Cardiac muscle cell (in vitro differentiated cells and primary cell): Measurements from ENCODE around the gene SSBP3. TPM values are rescaled to one million over a fixed set of nuclear protein-coding genes. Genes with fewer than 3 reads are reported as not detected.
A peak's percentile ranks its signal among the peaks of the same experiment; 100 is the strongest.

Experiments
- DNase-seq, 2 donors: peaks; one replicate each; pipeline versions ENCODE4 v3.0.0 to v3.0.0-alpha.2; 2010 to 2017; ENCODE audit warnings: low read depth in 1 of 2, low spot score in 1 of 2
- H3K27ac ChIP-seq: fragments of 200-600 bp; sonication (generic); 2 replicates; pipeline ENCODE4 v1.5.1; 2016
- H3K27me3 ChIP-seq: fragments of 200-600 bp; sonication (generic); 2 replicates; pipeline ENCODE4 v1.6.0; 2016; ENCODE audit warnings: control low read depth
- H3K36me3 ChIP-seq: fragments of 200-600 bp; sonication (generic); 2 replicates; pipeline ENCODE4 v1.5.1; 2016; ENCODE audit warnings: control low read depth
- H3K4me1 ChIP-seq: fragments of 200-600 bp; sonication (generic); 2 replicates; pipeline ENCODE4 v1.8.1; 2017; ENCODE audit warnings: low read depth, mild to moderate bottlenecking, mixed run types
- H3K4me3 ChIP-seq: fragments of 200-600 bp; sonication (generic); 2 replicates; pipeline ENCODE4 v1.5.1; 2016; ENCODE audit warnings: mild to moderate bottlenecking
- H3K9me3 ChIP-seq: fragments of 200-600 bp; sonication (generic); 2 replicates; pipeline ENCODE4 v1.5.1; 2017; ENCODE audit warnings: low read depth, mild to moderate bottlenecking, control low read depth
- CTCF ChIP-seq: IDR thresholded peaks from 2 replicates; pipeline ENCODE4 v1.5.1; 2012; ENCODE audit warnings: low read depth, mild to moderate bottlenecking, low read length
- polyA plus RNA-seq: library from polyadenylated mRNA; unstranded; fragments of >200 nt; fragmentation: Nextera tagmentation; extraction: Ambion mirVana; gene quantifications from 2 replicates; pipeline ENCODE4 v1.2.1, GENCODE V29; 2016
- total RNA-seq: library from RNA; depleted of rRNA; stranded (reverse); fragments of >200 nt; gene quantifications from 2 replicates; pipeline ENCODE4 v1.2.3, GENCODE V29; 2016

The SSBP3 gene
- total and polyA plus RNA-seq, 2 experiments from 2014 or later = 40.2 to 81.0 TPM

DNA sequence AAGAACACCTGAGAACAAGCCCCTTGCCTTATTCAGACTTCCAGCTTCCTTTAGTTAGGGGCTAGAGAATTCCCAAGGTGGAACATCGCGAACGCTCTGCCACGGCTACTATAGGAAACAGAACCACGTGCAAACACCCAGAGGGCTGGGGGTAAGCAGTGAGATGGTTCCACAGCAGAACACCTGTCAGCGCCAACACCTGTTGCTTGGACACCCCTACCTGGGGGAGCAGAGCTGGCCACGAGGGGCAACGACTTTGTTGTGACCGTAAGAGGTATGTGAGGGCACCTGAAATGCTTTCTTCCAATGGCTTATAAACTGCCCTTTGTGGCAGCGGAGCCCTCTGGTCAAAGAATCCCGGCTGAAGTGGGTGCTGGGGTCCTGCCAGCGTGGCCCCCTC lies 155.5 kb downstream of the SSBP3 start:
- H3K4me1 ChIP-seq = peaks cover 10% of the 10 kb centered on the region
- no peak overlapping the region for H3K4me3 ChIP-seq
- TF ChIP-seq CTCF = no peak
- no peaks in the 10 kb centered on the region for H3K9me3 ChIP-seq
- no peak for DNase-seq
- peaks cover 3% of the 10 kb centered on the region for H3K36me3 ChIP-seq
- H3K27ac ChIP-seq = no peak overlapping the region
- no peaks in the 10 kb centered on the region for H3K27me3 ChIP-seq

GRCh38 chr1:54249819-54250435 lies 156.3 kb downstream of the SSBP3 start:
- H3K9me3 ChIP-seq = no peaks in the 10 kb centered on the region
- TF ChIP-seq CTCF = no peak
- H3K27ac ChIP-seq = no peak overlapping the region
- DNase-seq = peak in 1 of 2 donors; percentile 72
- H3K4me1 ChIP-seq = peaks cover 12% of the 10 kb centered on the region
- no peak overlapping the region for H3K4me3 ChIP-seq
- peaks cover 3% of the 10 kb centered on the region for H3K36me3 ChIP-seq
- no peaks in the 10 kb centered on the region for H3K27me3 ChIP-seq

GRCh38 chr1:54248966-54249365 lies 157.2 kb downstream of the SSBP3 start:
- Histone ChIP-seq H3K27me3 (no peaks in the 10 kb centered on the region), H3K36me3 (peaks cover 3% of the 10 kb centered on the region), H3K9me3 (no peaks in the 10 kb centered on the region), H3K4me1 (peaks cover 12% of the 10 kb centered on the region), H3K27ac (no peak overlapping the region), H3K4me3 (no peak overlapping the region)
- no peak for DNase-seq
- TF ChIP-seq CTCF = no peak

GRCh38 chr1:54247863-54248515 lies 158.2 kb downstream of the SSBP3 start:
- Histone ChIP-seq H3K9me3 (no peaks in the 10 kb centered on the region), H3K36me3 (peaks cover 5% of the 10 kb centered on the region), H3K4me1 (peaks cover 12% of the 10 kb centered on the region)

DNA sequence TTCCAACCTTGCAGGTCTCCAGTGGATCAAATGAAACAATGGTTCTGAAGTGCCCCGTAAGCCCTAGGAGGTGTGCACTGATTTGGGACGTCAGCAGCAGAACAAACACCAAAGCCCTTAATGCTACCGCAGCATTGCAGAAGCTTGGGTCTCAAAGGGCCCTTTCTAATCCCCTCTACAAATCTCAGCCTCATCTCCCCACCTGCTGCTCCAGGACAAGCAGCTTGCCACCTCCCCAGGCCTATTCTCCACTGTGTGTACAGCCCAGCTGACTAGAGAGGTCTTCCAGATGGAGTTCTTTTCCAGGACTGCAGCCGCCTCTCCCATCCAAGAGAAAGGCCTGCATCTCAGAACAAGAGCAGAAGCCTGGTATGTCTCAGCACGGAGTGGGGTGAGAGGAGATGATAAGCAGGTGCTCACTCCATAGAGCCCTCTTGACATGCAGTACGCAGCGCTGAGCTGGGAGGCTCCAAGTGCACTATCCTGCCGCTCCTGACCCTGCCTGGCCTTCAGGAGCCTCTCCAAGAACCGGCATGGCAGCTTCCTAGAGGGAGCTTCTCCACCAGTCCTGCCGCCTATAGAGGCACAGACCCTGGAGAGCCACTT lies 160.0 kb downstream of the SSBP3 start:
- Histone ChIP-seq H3K4me3 (no peak overlapping the region), H3K9me3 (no peaks in the 10 kb centered on the region), H3K36me3 (peaks cover 12% of the 10 kb centered on the region), H3K27me3 (no peaks in the 10 kb centered on the region), H3K27ac (peak overlapping the region; percentile 74), H3K4me1 (peaks cover 12% of the 10 kb centered on the region)
- no peak for TF ChIP-seq CTCF
- peak in 1 of 2 donors; percentile 90 for DNase-seq

More at GRCh38 chr1:54247863-54248515, 158.2 kb downstream of the SSBP3 start:
- Histone ChIP-seq H3K27me3 (no peaks in the 10 kb centered on the region), H3K4me3 (no peak overlapping the region), H3K27ac (no peak overlapping the region)
- TF ChIP-seq CTCF = no peak
- DNase-seq = no peak
